Lung (tissue), 12 donors: ENCODE data around the gene EPS8L1. TPM values are rescaled to one million over a fixed set of nuclear protein-coding genes. Genes with fewer than 3 reads are reported as not detected.

ENCODE experiments used
- ATAC-seq: fragments of 200-7000 bp; cut with Tn5 transposase; one replicate; pipeline ENCODE4 v1.9.1; 2020; ENCODE audit warnings: moderate number of reproducible peaks; ENCODE audit not compliant: insufficient read depth, low FRiP score
- DNase-seq, 3 donors: peaks; one replicate each; pipeline ENCODE4 v3.0.0-alpha.2; 2013 to 2017
- H3K27ac ChIP-seq, 2 donors: one replicate each; pipeline ENCODE4 v1.5.1; 2013; ENCODE audit warnings: mild to moderate bottlenecking in 2 of 2, moderate library complexity in 2 of 2, control low read depth in 1 of 2, inconsistent platforms in 1 of 2, low read depth in 1 of 2, low read length in 1 of 2
- H3K27me3 ChIP-seq, 3 donors: one replicate each; pipeline ENCODE4 v1.5.1; 2013; ENCODE audit warnings: low read length in 2 of 3; ENCODE audit not compliant: control insufficient read depth in 3 of 3, insufficient read depth in 3 of 3
- H3K36me3 ChIP-seq, 4 donors: one replicate each; pipeline ENCODE4 v1.5.1; 2013; ENCODE audit warnings: low read length in 4 of 4, mild to moderate bottlenecking in 1 of 4, moderate library complexity in 1 of 4; ENCODE audit not compliant: control insufficient read depth in 4 of 4, insufficient read depth in 4 of 4
- H3K4me1 ChIP-seq, 5 donors: one replicate each; pipeline ENCODE4 v1.5.1; 2013; ENCODE audit warnings: low read length in 5 of 5, mild to moderate bottlenecking in 2 of 5, moderate library complexity in 1 of 5; ENCODE audit not compliant: control insufficient read depth in 5 of 5, insufficient read depth in 5 of 5
- H3K4me3 ChIP-seq: one replicate; pipeline ENCODE4 v1.5.1; 2013; ENCODE audit warnings: mild to moderate bottlenecking, control low read depth, moderate library complexity
- H3K9ac ChIP-seq, 2 donors: one replicate each; pipeline ENCODE4 v1.5.1; 2013; ENCODE audit warnings: low read length in 2 of 2, control low read depth in 1 of 2; ENCODE audit not compliant: insufficient read depth in 1 of 2
- H3K9me3 ChIP-seq, 4 donors: one replicate each; pipeline ENCODE4 v1.5.1; 2013; ENCODE audit warnings: low read length in 3 of 4, mild to moderate bottlenecking in 1 of 4, moderate library complexity in 1 of 4; ENCODE audit not compliant: control insufficient read depth in 4 of 4, insufficient read depth in 3 of 4
- CTCF ChIP-seq: IDR thresholded peaks from 2 replicates; pipeline ENCODE4 v1.5.1; 2012; ENCODE audit warnings: mild to moderate bottlenecking; ENCODE audit errors: control extremely low read depth, extremely low read depth
- WGBS, 2 donors: extraction: QIAGEN DNeasy Blood & Tissue Kit; methylation state at CpG; one replicate each; pipeline ENCODE4 v1.1.7; 2013; 5-methylcytosine and 5-hydroxymethylcytosine counted together
- polyA plus RNA-seq, 2 donors: library from polyadenylated mRNA; stranded (reverse); fragments of 200-250 nt; gene quantifications; one replicate each; pipeline ENCODE4 v1.2.1, GENCODE V29; 2013
- total RNA-seq, 2 donors: library from RNA; depleted of rRNA in 1 of 2; stranded (reverse); fragments of >200 nt in 1 of 2; gene quantifications; one replicate each; pipeline ENCODE4 v1.2.1, GENCODE V29; 2014 to 2021
- donor health status: control.
- donor health status: control.
- donor health status: Bipolar disorder and iron deficiency.
- donor health status: healthy.
- donor health status: DM: yes; HTN: yes; CAD: no.

The EPS8L1 gene
- total and polyA plus RNA-seq, 4 donors = 19.5 to 61.8 (median 36.8) TPM

- no peak overlapping the region for H3K9ac ChIP-seq
- DNase-seq = no peak
- H3K4me3 ChIP-seq = no peak overlapping the region
- no peak for TF ChIP-seq CTCF
- WGBS, 2 donors = 77 to 90% methylated on average over 22 to 23 of the region's 23 CpGs
- H3K27ac ChIP-seq = no peak overlapping the region
- ATAC-seq = no peak
- H3K27me3 ChIP-seq = no peaks in the 10 kb centered on the region
- H3K4me1 ChIP-seq = peaks cover 0 to 3% (median 0%) of the 10 kb centered on the region in 5 donors
- peaks cover 0 to under 1% (median 0%) of the 10 kb centered on the region in 4 donors for H3K9me3 ChIP-seq
- H3K36me3 ChIP-seq = peaks cover 14 to 53% (median 16%) of the 10 kb centered on the region in 4 donors
Measured at GRCh38 chr19:55097864-55098715, 22.4 kb downstream of the EPS8L1 start.

GRCh38 chr19:55098716-55099556 lies 23.3 kb downstream of the EPS8L1 start:
- no peak for TF ChIP-seq CTCF
- no peak overlapping the region for H3K27ac ChIP-seq
- H3K9me3 ChIP-seq = peaks cover 0 to 4% (median under 1%) of the 10 kb centered on the region in 4 donors
- no peak for DNase-seq
- no peak overlapping the region for H3K4me3 ChIP-seq
- H3K27me3 ChIP-seq = no peaks in the 10 kb centered on the region
- peaks cover 16 to 57% (median 20%) of the 10 kb centered on the region in 4 donors for H3K36me3 ChIP-seq
- no peak for ATAC-seq
- H3K9ac ChIP-seq = no peak overlapping the region
- WGBS, 2 donors = 86 to 87% methylated on average over 24 to 27 of the region's 27 CpGs
- H3K4me1 ChIP-seq = peaks cover 0 to 3% (median 0%) of the 10 kb centered on the region in 5 donors

GRCh38 chr19:55099557-55100506 lies 24.2 kb downstream of the EPS8L1 start:
- Histone ChIP-seq H3K9me3 (peaks cover 0 to 4% (median under 1%) of the 10 kb centered on the region in 4 donors), H3K9ac (no peak overlapping the region), H3K27ac (no peak overlapping the region), H3K4me1 (peaks cover 0 to 3% (median 0%) of the 10 kb centered on the region in 5 donors), H3K27me3 (no peaks in the 10 kb centered on the region), H3K4me3 (no peak overlapping the region), H3K36me3 (peaks cover 12 to 50% (median 19%) of the 10 kb centered on the region in 4 donors)
- no peak for ATAC-seq
- 90 to 91% methylated on average over 27 of the region's 27 CpGs for WGBS, 2 donors
- DNase-seq = no peak
- TF ChIP-seq CTCF = no peak
